ENCODE measurements around the gene PKM. TPM values are rescaled to one million over a fixed set of nuclear protein-coding genes. Genes with fewer than 3 reads are reported as not detected.
A peak's percentile ranks its signal among the peaks of the same experiment; 100 is the strongest.

Gene PKM
- total RNA-seq, 1 donor from 2014 or later, result 2,347 TPM

- DNase-seq (ENCODE audit: low spot score), result no peak
- Mint-ChIP-seq H3K27me3 (ENCODE audit: low read depth) (no peaks in the 10 kb centered on the region), H3K4me3 (ENCODE audit: low read depth) (no peak overlapping the region), H3K36me3 (ENCODE audit: low read depth) (peaks cover 98% of the 10 kb centered on the region), H3K27ac (no peak overlapping the region), H3K4me1 (ENCODE audit: low read depth) (peaks cover 11% of the 10 kb centered on the region), H3K9me3 (no peaks in the 10 kb centered on the region)
- intact Hi-C loops (cut with micrococcal nuclease), result no loop called here
Measured at GRCh38 chr15:72205896-72206676, 24.9 kb downstream of the PKM start.

- H3K9me3 Mint-ChIP-seq, result no peaks in the 10 kb centered on the region
- intact Hi-C loops (cut with micrococcal nuclease), result no loop called here
- DNase-seq (ENCODE audit: low spot score), result no peak
- H3K27ac Mint-ChIP-seq, result no peak overlapping the region
- peaks cover 16% of the 10 kb centered on the region for H3K4me1 Mint-ChIP-seq (ENCODE audit: low read depth)
- H3K27me3 Mint-ChIP-seq (ENCODE audit: low read depth), result no peaks in the 10 kb centered on the region
- no peak overlapping the region for H3K4me3 Mint-ChIP-seq (ENCODE audit: low read depth)
- H3K36me3 Mint-ChIP-seq (ENCODE audit: low read depth), result peaks cover 98% of the 10 kb centered on the region
Measured at GRCh38 chr15:72205273-72205672, 25.7 kb downstream of the PKM start.

DNA sequence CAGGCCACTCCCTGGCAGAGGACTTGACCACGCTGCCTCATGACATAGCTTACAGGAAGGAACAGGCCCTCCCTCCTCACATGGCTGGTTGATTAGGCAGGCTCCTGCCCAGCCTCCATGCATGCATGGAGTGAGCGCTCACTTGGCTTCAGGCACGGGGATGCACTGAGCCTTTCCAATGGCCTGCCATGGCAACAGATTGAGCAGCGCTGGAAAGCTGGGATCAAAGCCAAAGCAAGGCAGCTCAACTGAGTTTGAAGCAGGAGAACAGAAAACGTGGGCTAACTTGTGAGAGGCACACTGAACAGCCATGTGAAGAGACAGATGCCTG is 27.5 kb downstream of the PKM start:
- peaks cover 14% of the 10 kb centered on the region for H3K4me1 Mint-ChIP-seq (ENCODE audit: low read depth)
- no peaks in the 10 kb centered on the region for H3K9me3 Mint-ChIP-seq
- no peak overlapping the region for H3K27ac Mint-ChIP-seq
- no peaks in the 10 kb centered on the region for H3K27me3 Mint-ChIP-seq (ENCODE audit: low read depth)
- no peak for DNase-seq (ENCODE audit: low spot score)
- H3K36me3 Mint-ChIP-seq (ENCODE audit: low read depth), result peaks cover 100% of the 10 kb centered on the region
- H3K4me3 Mint-ChIP-seq (ENCODE audit: low read depth), result no peak overlapping the region
- intact Hi-C loops (cut with micrococcal nuclease), result no loop called here

DNA sequence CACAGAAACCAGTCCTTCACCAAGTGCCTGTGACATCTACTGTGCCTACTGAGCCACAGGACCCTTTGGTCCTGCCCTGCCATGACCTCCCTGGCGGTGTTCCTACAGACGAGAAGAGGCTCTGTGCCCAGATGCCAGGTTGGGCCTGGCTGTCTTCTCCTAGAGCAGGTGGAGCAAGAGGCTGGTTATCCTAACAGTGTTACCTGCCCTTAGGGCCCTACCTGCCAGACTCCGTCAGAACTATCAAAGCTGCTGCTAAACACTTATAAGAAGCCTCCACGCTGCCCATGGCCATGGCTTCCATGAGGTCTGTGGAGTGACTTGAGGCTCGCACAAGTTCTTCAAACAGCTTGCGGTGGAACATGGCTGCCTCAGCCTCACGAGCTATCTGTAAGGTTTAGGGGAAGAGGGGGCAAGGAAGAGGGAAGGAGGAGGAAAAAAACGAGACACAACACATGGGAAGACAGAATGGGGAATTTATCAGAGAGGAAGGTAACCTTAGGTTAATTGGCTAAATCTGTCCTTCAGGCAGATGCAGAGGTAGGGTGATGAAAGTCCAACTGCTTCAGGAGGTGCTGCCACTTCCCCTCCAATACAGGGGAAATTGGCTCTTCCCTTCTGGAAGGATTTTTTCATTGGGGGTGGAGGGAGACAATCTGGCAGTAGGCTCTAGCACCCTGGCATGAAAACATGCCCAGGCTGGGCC is 28.0 kb downstream of the PKM start:
- H3K27me3 Mint-ChIP-seq (ENCODE audit: low read depth), result peaks cover 2% of the 10 kb centered on the region
- DNase-seq (ENCODE audit: low spot score), result no peak

DNA sequence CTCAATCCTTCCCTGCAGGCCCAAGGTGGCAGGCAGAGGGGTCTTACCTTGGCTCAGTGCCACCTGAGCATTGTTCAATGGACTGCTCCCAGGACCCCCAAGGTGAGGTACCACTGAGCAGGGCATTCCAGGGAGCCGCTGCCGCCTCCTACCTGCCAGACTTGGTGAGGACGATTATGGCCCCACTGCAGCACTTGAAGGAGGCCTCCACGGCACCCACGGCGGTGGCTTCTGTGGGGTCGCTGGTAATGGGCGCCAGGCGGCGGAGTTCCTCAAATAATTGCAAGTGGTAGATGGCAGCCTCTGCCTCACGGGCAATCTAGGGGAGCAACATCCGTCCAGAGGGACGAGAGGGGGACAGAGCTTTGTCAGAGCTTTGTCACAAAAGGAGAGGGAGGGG is 28.7 kb downstream of the PKM start:
- intact Hi-C loops (cut with micrococcal nuclease), result no loop called here
- Mint-ChIP-seq H3K27ac (no peak overlapping the region), H3K4me3 (ENCODE audit: low read depth) (no peak overlapping the region), H3K36me3 (ENCODE audit: low read depth) (peaks cover 96% of the 10 kb centered on the region), H3K4me1 (ENCODE audit: low read depth) (peaks cover 15% of the 10 kb centered on the region), H3K27me3 (ENCODE audit: low read depth) (peaks cover 4% of the 10 kb centered on the region), H3K9me3 (no peaks in the 10 kb centered on the region)
- no peak for DNase-seq (ENCODE audit: low spot score)

More for the DNA sequence above, 28.0 kb downstream of the PKM start:
- Mint-ChIP-seq H3K36me3 (ENCODE audit: low read depth) (peaks cover 100% of the 10 kb centered on the region), H3K4me1 (ENCODE audit: low read depth) (peaks cover 13% of the 10 kb centered on the region), H3K4me3 (ENCODE audit: low read depth) (no peak overlapping the region), H3K27ac (peak overlapping the region; percentile 26), H3K9me3 (no peaks in the 10 kb centered on the region)
- intact Hi-C loops (cut with micrococcal nuclease), result no loop called here

DNA sequence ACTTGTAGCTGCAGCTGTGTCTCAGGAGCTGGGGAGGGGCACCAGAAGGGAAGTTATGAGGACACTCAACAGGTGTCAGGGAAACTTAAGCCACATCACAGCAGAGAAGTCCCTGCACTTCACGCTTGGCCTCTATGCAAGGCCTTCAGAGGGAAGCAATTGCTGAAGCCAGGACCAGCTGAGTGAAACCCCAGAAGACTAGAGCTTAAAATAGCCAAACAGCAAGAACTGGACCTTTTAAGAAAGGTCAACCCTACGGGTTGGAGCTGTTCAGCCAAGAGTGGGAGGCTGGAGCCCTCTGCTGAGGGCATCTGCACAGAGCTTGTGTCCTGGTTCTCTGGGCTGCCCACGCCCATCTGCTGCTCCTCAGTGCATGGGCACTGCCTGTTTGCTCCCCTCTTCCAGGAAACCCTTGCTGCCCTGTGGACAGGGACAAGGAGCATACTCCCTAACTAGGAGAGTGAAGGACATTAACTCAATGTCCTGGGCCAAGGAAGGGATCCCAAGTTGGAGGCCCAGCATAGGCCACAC is 29.5 kb downstream of the PKM start:
- peaks cover 6% of the 10 kb centered on the region for H3K27me3 Mint-ChIP-seq (ENCODE audit: low read depth)
- no peak for DNase-seq (ENCODE audit: low spot score)
- no peaks in the 10 kb centered on the region for H3K9me3 Mint-ChIP-seq
- no peak overlapping the region for H3K27ac Mint-ChIP-seq
- no peak overlapping the region for H3K4me3 Mint-ChIP-seq (ENCODE audit: low read depth)
- H3K4me1 Mint-ChIP-seq (ENCODE audit: low read depth), result peaks cover 15% of the 10 kb centered on the region
- intact Hi-C loops (cut with micrococcal nuclease), result no loop called here
- peaks cover 88% of the 10 kb centered on the region for H3K36me3 Mint-ChIP-seq (ENCODE audit: low read depth)

DNA sequence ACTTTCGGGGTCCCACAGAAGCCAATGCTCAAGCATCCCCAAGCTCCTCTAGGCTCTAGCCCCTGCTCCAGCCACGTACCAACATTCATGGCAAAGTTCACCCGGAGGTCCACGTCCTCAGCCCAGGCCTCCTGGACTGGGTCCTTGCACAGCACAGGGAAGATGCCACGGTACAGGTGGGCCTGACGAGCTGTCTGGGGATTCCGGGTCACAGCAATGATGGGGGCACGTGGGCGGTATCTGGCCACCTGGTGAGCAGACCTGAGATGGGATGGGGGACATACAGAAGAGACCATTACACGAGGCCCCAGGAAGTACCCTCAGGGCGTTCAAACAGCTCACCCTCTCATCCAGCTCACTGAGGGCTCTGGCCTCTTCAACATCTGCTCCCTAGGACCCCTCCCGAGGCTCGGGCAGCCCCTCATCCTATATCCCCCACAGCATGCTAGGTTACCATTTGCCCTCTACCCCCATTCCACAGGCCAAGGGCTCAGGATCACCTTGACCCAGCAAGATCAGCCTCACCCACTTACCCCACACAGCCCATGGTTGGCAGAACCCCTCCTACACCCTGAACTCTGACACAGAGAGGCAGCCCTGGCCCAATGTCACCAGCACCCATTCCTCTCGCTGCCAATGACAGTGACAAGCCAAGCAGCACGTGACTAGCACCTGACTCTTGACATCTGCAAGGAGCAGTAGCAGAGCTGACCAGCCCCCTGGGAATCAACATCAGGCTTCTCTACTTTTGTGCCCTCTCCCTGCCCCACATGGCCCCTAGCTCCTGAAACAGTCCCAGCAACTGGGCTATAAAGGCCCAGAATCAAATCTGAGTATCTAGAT is 30.4 kb downstream of the PKM start:
- Mint-ChIP-seq H3K36me3 (ENCODE audit: low read depth) (peaks cover 79% of the 10 kb centered on the region), H3K4me3 (ENCODE audit: low read depth) (no peak overlapping the region), H3K4me1 (ENCODE audit: low read depth) (peaks cover 15% of the 10 kb centered on the region), H3K27me3 (ENCODE audit: low read depth) (peaks cover 6% of the 10 kb centered on the region), H3K9me3 (no peaks in the 10 kb centered on the region), H3K27ac (peak overlapping the region; percentile 7)
- no peak for DNase-seq (ENCODE audit: low spot score)
- intact Hi-C loops (cut with micrococcal nuclease), result no loop called here

GRCh38 chr15:72199721-72200212 is 31.2 kb downstream of the PKM start:
- intact Hi-C loops (cut with micrococcal nuclease), result loop anchor here (1.0 to 5.0 kb wide), 3 partner anchors 29 to 88 kb away; no protein-coding TSS in a partner anchor
- no peak overlapping the region for H3K27ac Mint-ChIP-seq
- no peak overlapping the region for H3K4me3 Mint-ChIP-seq (ENCODE audit: low read depth)
- peaks cover 6% of the 10 kb centered on the region for H3K27me3 Mint-ChIP-seq (ENCODE audit: low read depth)
- no peaks in the 10 kb centered on the region for H3K9me3 Mint-ChIP-seq
- peak; percentile 58 for DNase-seq (ENCODE audit: low spot score)
- peaks cover 15% of the 10 kb centered on the region for H3K4me1 Mint-ChIP-seq (ENCODE audit: low read depth)
- H3K36me3 Mint-ChIP-seq (ENCODE audit: low read depth), result peaks cover 71% of the 10 kb centered on the region

GRCh38 chr15:72199205-72199515 is 31.8 kb downstream of the PKM start:
- intact Hi-C loops (cut with micrococcal nuclease), result loop anchor here (1.0 to 5.0 kb wide), 3 partner anchors 30 to 88 kb away; no protein-coding TSS in a partner anchor
- Mint-ChIP-seq H3K9me3 (no peaks in the 10 kb centered on the region), H3K27me3 (ENCODE audit: low read depth) (peaks cover 6% of the 10 kb centered on the region), H3K4me3 (ENCODE audit: low read depth) (no peak overlapping the region), H3K4me1 (ENCODE audit: low read depth) (peaks cover 13% of the 10 kb centered on the region), H3K27ac (no peak overlapping the region), H3K36me3 (ENCODE audit: low read depth) (peaks cover 65% of the 10 kb centered on the region)
- no peak for DNase-seq (ENCODE audit: low spot score)

DNA sequence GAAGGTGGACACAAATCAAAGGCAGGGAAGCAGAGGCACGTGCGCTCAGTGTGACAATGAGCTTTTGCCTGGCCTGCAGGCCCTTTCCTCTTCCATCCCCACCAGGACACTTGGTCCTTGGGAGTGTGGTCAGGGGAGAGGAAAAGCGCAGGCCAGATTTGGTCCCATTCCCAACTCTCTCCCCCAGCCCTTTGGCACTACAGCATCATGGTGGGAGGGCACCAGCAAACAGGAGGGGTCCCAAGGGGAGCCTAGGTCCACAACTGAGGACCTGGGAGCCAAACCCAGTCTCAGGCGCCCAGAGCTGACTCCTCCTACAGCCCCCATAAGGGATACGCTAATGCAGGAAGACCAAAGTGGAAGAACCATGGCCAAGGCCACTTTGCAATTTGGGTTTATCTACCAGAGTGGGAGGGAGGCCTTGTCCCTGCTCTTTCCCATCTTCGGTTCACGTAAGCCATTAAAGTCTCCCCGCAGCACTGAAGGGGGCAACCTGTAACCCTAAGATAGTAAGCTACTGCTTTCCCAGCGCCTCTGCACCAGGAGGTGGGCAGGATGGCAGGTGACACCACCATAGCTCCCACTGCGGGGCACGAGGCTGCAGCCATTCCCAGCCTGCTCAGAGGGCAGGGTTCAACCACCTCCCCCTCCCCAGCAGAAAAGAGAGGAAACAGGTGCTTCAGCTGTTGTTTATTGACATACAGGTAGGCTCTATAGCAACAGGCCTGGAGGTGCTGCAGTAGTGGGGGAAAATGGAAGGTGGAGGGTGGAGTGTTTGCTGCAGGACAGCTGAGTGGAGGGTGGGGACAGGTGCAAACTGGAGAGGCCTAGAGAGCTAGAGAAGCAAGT is 32.4 kb downstream of the PKM start:
- Mint-ChIP-seq H3K36me3 (ENCODE audit: low read depth) (peaks cover 59% of the 10 kb centered on the region), H3K4me1 (ENCODE audit: low read depth) (peaks cover 13% of the 10 kb centered on the region), H3K27ac (no peak overlapping the region), H3K4me3 (ENCODE audit: low read depth) (no peak overlapping the region), H3K9me3 (no peaks in the 10 kb centered on the region), H3K27me3 (ENCODE audit: low read depth) (peaks cover 6% of the 10 kb centered on the region)
- intact Hi-C loops (cut with micrococcal nuclease), result loop anchor here (1.0 to 5.0 kb wide), 3 partner anchors 30 to 89 kb away; no protein-coding TSS in a partner anchor
- DNase-seq (ENCODE audit: low spot score), result no peak

- intact Hi-C loops (cut with micrococcal nuclease), result loop anchor here (2.0 to 5.0 kb wide), 2 partner anchors 31 to 90 kb away; no protein-coding TSS in a partner anchor
- no peak for DNase-seq (ENCODE audit: low spot score)
- no peaks in the 10 kb centered on the region for H3K9me3 Mint-ChIP-seq
Measured at GRCh38 chr15:72197460-72198355, 33.3 kb downstream of the PKM start, which contains the start of gene GRAMD2A. Gene GRAMD2A (minus strand): TSS chr15:72197787.

More at GRCh38 chr15:72197460-72198355, 33.3 kb downstream of the PKM start, which contains the start of gene GRAMD2A:
- Mint-ChIP-seq H3K4me3 (ENCODE audit: low read depth) (peak within 1 kb of the TSS; percentile 55), H3K27me3 (ENCODE audit: low read depth) (peaks cover 6% of the 10 kb centered on the region), H3K4me1 (ENCODE audit: low read depth) (peaks cover 10% of the 10 kb centered on the region), H3K27ac (no peak within 1 kb of the TSS), H3K36me3 (ENCODE audit: low read depth) (peaks cover 50% of the 10 kb centered on the region)

All from activated T-helper 2 cell treated with anti-CD3 and anti-CD28 coated beads, Interferon-gamma antibody, Interleukin-2, Interleukin-4, amounts not matched to agents 10 μg/mL and 5 μg/mL and 100 μg/mL, durations not matched to agents 14 hours and 24 hours and 36 hours (primary cell).